HEK293 (cell line): ENCODE data around the gene UGT1A8.

Experiments used
- CTCF ChIA-PET: fragments of 350-600 bp; formaldehyde crosslinking; extraction: SDS; loops from one replicate; lab custom pipeline; 2021; ENCODE audit warnings: antibody characterized with exemption; lab: Yijun Ruan, JAX
- POLR2A ChIA-PET: fragments of 300-600 bp; formaldehyde crosslinking; extraction: SDS; loops from one replicate; lab custom pipeline; 2020; ENCODE audit warnings: antibody characterized with exemption, inconsistent platforms; lab: Yijun Ruan, JAX
- H3K27ac ChIP-seq: fragments of 200-500 bp; sonication (Bioruptor generic); 2 replicates; pipeline ENCODE4 v1.5.1; 2014; ENCODE audit warnings: low read depth, low read length, control low read depth, inconsistent platforms; ENCODE audit errors: extremely low read depth
- H3K36me3 ChIP-seq, 2 experiments: fragments of 200-500 bp in 1 of 2; sonication (Bioruptor generic) in 1 of 2; 1 replicate in 1 of 2; 2 replicates in 1 of 2; pipeline ENCODE4 v1.5.1; 2014 to 2017; ENCODE audit warnings: inconsistent platforms in 2 of 2, low read length in 2 of 2; ENCODE audit not compliant: control insufficient read depth in 2 of 2, insufficient read depth in 1 of 2
- H3K4me1 ChIP-seq: fragments of 200-500 bp; sonication (Bioruptor generic); 2 replicates; pipeline ENCODE4 v1.5.1; 2014; ENCODE audit warnings: mild to moderate bottlenecking, low read length, inconsistent platforms; ENCODE audit not compliant: control insufficient read depth, insufficient read depth
- H3K4me3 ChIP-seq: 2 replicates; pipeline ENCODE4 v1.5.1; 2011; ENCODE audit warnings: low read depth, mild to moderate bottlenecking, control low read depth, low read length, moderate library complexity
- H3K9me3 ChIP-seq: fragments of 200-500 bp; sonication (Bioruptor generic); 2 replicates; pipeline ENCODE4 v1.5.1; 2014; ENCODE audit warnings: low read depth, low read length, inconsistent platforms; ENCODE audit not compliant: control insufficient read depth, insufficient read depth
- AEBP2 ChIP-seq: fragments of 450-650 bp; formaldehyde crosslinking; IDR thresholded peaks from 2 replicates; pipeline ENCODE4 v1.5.1; 2016; ENCODE audit warnings: missing biosample characterization, missing genetic modification characterization, borderline replicate concordance
- ATF2 ChIP-seq: fragments of 450-650 bp; formaldehyde crosslinking; IDR thresholded peaks from 2 replicates; pipeline ENCODE4 v1.5.1; 2016; ENCODE audit warnings: missing biosample characterization, missing genetic modification characterization, low read depth
- GLI4 ChIP-seq: fragments of 450-650 bp; formaldehyde crosslinking; IDR thresholded peaks from 2 replicates; pipeline ENCODE4 v1.5.1; 2016; ENCODE audit warnings: missing biosample characterization, missing genetic modification characterization
- GLIS2 ChIP-seq: fragments of 450-650 bp; formaldehyde crosslinking; IDR thresholded peaks from 2 replicates; pipeline ENCODE4 v1.5.1; 2016; ENCODE audit warnings: missing biosample characterization, missing genetic modification characterization
- HIC1 ChIP-seq: fragments of 450-650 bp; formaldehyde crosslinking; IDR thresholded peaks from 2 replicates; pipeline ENCODE4 v1.5.1; 2016; ENCODE audit warnings: missing biosample characterization, missing genetic modification characterization
- KLF9 ChIP-seq: fragments of 450-650 bp; formaldehyde crosslinking; IDR thresholded peaks from 2 replicates; pipeline ENCODE4 v1.5.1; 2016; ENCODE audit warnings: missing biosample characterization, missing genetic modification characterization, low read depth
- PRDM2 ChIP-seq: fragments of 450-650 bp; formaldehyde crosslinking; IDR thresholded peaks from 2 replicates; pipeline ENCODE4 v1.5.1; 2016; ENCODE audit warnings: missing biosample characterization, missing genetic modification characterization, borderline replicate concordance
- REST ChIP-seq: fragments of 450-650 bp; formaldehyde crosslinking; IDR thresholded peaks from 2 replicates; pipeline ENCODE4 v1.5.1; 2016; ENCODE audit warnings: missing biosample characterization, missing genetic modification characterization
- ZIC2 ChIP-seq: fragments of 450-650 bp; formaldehyde crosslinking; IDR thresholded peaks from 2 replicates; pipeline ENCODE4 v1.5.1; 2016; ENCODE audit warnings: missing biosample characterization, missing genetic modification characterization
- ZNF174 ChIP-seq: fragments of 450-650 bp; formaldehyde crosslinking; IDR thresholded peaks from 2 replicates; pipeline ENCODE4 v1.5.0; 2017; ENCODE audit warnings: missing biosample characterization, mild to moderate bottlenecking, missing genetic modification characterization
- ZNF175 ChIP-seq: fragments of 450-650 bp; formaldehyde crosslinking; IDR thresholded peaks from 2 replicates; pipeline ENCODE4 v1.5.1; 2016; ENCODE audit warnings: missing biosample characterization, missing genetic modification characterization
- ZNF2 ChIP-seq: fragments of 450-650 bp; formaldehyde crosslinking; IDR thresholded peaks from 2 replicates; pipeline ENCODE4 v1.5.1; 2016; ENCODE audit warnings: missing biosample characterization, missing genetic modification characterization
- ZNF354C ChIP-seq: fragments of 450-650 bp; formaldehyde crosslinking; IDR thresholded peaks from 2 replicates; pipeline ENCODE4 v1.5.1; 2016; ENCODE audit warnings: missing biosample characterization, missing genetic modification characterization, low read depth, borderline replicate concordance
- ZNF514 ChIP-seq: fragments of 450-650 bp; formaldehyde crosslinking; IDR thresholded peaks from 2 replicates; pipeline ENCODE4 v1.5.1; 2016; ENCODE audit warnings: missing biosample characterization, missing genetic modification characterization
- ZNF529 ChIP-seq: fragments of 450-650 bp; formaldehyde crosslinking; IDR thresholded peaks from 2 replicates; pipeline ENCODE4 v1.5.1; 2017; ENCODE audit warnings: missing genetic modification characterization, missing biosample characterization; ENCODE audit not compliant: insufficient replicate concordance
- ZNF610 ChIP-seq: fragments of 450-650 bp; formaldehyde crosslinking; IDR thresholded peaks from 2 replicates; pipeline ENCODE4 v1.5.1; 2016; ENCODE audit warnings: missing biosample characterization, missing genetic modification characterization, borderline replicate concordance
- ZNF658 ChIP-seq: fragments of 450-650 bp; formaldehyde crosslinking; IDR thresholded peaks from 2 replicates; pipeline ENCODE4; 2016; ENCODE audit warnings: missing biosample characterization, missing genetic modification characterization
- ZNF843 ChIP-seq: fragments of 450-650 bp; formaldehyde crosslinking; IDR thresholded peaks from 2 replicates; pipeline ENCODE4 v1.5.1; 2016; ENCODE audit warnings: missing biosample characterization, missing genetic modification characterization
- ZXDB ChIP-seq: fragments of 450-650 bp; formaldehyde crosslinking; IDR thresholded peaks from 2 replicates; pipeline ENCODE4 v1.5.1; 2016; ENCODE audit warnings: missing biosample characterization, missing genetic modification characterization

UGT1A8 gene

GRCh38 chr2:233571462-233571861 is 46.0 kb upstream of the UGT1A8 start:
- CTCF ChIA-PET = no interaction called here
- Histone ChIP-seq H3K36me3 (no peaks in the 10 kb centered on the region; a peak in 1 of 3 replicates), H3K4me3 (no peak overlapping the region), H3K4me1 (no peaks in the 10 kb centered on the region), H3K27ac (no peak overlapping the region), H3K9me3 (no peaks in the 10 kb centered on the region)
- no peak for TF ChIP-seq ZIC2 (tag by site-specific recombination)
- TF ChIP-seq PRDM2 (tag by site-specific recombination) = no peak
- no peak for TF ChIP-seq ZNF514 (tag by site-specific recombination)
- no peak for TF ChIP-seq ZXDB (tag by site-specific recombination)
- no peak for TF ChIP-seq ATF2
- TF ChIP-seq GLIS2 (tag by site-specific recombination) = no peak
- TF ChIP-seq GLI4 (tag by site-specific recombination) = no peak
- no peak for TF ChIP-seq ZNF175 (tag by site-specific recombination)
- no peak for TF ChIP-seq KLF9
- no peak for TF ChIP-seq ZNF658 (tag by site-specific recombination)
- TF ChIP-seq ZNF2 (tag by site-specific recombination) = no peak
- TF ChIP-seq HIC1 = no peak
- POLR2A ChIA-PET = no interaction called here

GRCh38 chr2:233572468-233572867 is 45.0 kb upstream of the UGT1A8 start:
- ChIA-PET CTCF (interaction anchor here (0.7 kb wide), 1 partner anchor 78 kb away, joined by 3 read pairs; no protein-coding TSS in a partner anchor), POLR2A (no interaction called here)
- Histone ChIP-seq H3K36me3 (no peaks in the 10 kb centered on the region; a peak in 1 of 3 replicates), H3K4me1 (no peaks in the 10 kb centered on the region), H3K4me3 (no peak overlapping the region), H3K27ac (no peak overlapping the region), H3K9me3 (no peaks in the 10 kb centered on the region)
- TF ChIP-seq ZNF529 (tag by site-specific recombination) = no peak
- no peak for TF ChIP-seq ZNF354C (tag by site-specific recombination)
- no peak for TF ChIP-seq ATF2
- TF ChIP-seq REST (tag by site-specific recombination) = no peak
- no peak for TF ChIP-seq ZNF610
- no peak for TF ChIP-seq AEBP2 (tag by site-specific recombination)
- no peak for TF ChIP-seq ZNF174
- no peak for TF ChIP-seq ZNF843
